ENCODE measurements around the gene ACVR2A. TPM values are rescaled to one million over a fixed set of nuclear protein-coding genes. Genes with fewer than 3 reads are reported as not detected.

The ACVR2A gene
- 13.4 and 14.5 TPM in 2 replicates for total RNA-seq (2021)
- long read RNA-seq, full-length matches to known transcripts, result 3 of 15 reads
- long read RNA-seq, partial matches to known transcripts, result 5 of 15 reads
- long read RNA-seq, other reads (novel, unspliced or antisense), result 7 of 15 reads

GRCh38 chr2:147844697-147845410 is at the start of gene ACVR2A:
Gene ACVR2A, plus strand, starts transcription at chr2:147845029. Its CDS starts 124 bp downstream, at chr2:147845153.
- peak within 1 kb of the TSS; percentile 70 for H3K14ac ChIP-seq (ENCODE audit: insufficient read depth, low read length)
- WGBS (ENCODE audit: extremely low coverage, insufficient read length, low lambda C conversion rate), result no CpG with 5 or more reads among the region's 51 CpGs
- no peak within 1 kb of the TSS for H2BK120ac ChIP-seq (ENCODE audit: low read depth, low read length, poor library complexity, severe bottlenecking)
- no peak within 1 kb of the TSS for H3K56ac ChIP-seq (ENCODE audit: insufficient read length, low read depth, low read length)
- TF ChIP-seq CTCF (conservative IDR thresholded peaks at IDR 0.05), result no peak
- Mint-ChIP-seq H3K4me1 (peaks cover 36 to 38% of the 10 kb centered on the region in 2 experiments), H3K36me3 (ENCODE audit: insufficient read depth in 1 of 3, low read depth in 3 of 3) (no peaks in the 10 kb centered on the region; a peak in 1 of 7 replicates), H3K27ac (peak within 1 kb of the TSS; percentile 95 to 98 (median 96)), H3K9me3 (no peaks in the 10 kb centered on the region), H3K27me3 (ENCODE audit: low read depth) (peaks cover 5% of the 10 kb centered on the region; the same call in 1 of the 2 replicates), H3K4me3 (peak within 1 kb of the TSS; percentile 94)
- peaks cover 6% of the 10 kb centered on the region for H3K23me2 ChIP-seq (ENCODE audit: insufficient read length, low read depth, low read length, poor library complexity, severe bottlenecking)
- no peak within 1 kb of the TSS for H2AK5ac ChIP-seq (ENCODE audit: insufficient read length, low read length)
- H2AFZ ChIP-seq (ENCODE audit: low read length), result no peak within 1 kb of the TSS
- peaks cover 9% of the 10 kb centered on the region; the same call in 1 of the 2 replicates for H3K79me2 ChIP-seq (ENCODE audit: insufficient read depth, low read length)
- H4K5ac ChIP-seq (ENCODE audit: insufficient read length, low read depth, low read length), result no peak within 1 kb of the TSS
- peaks cover 5% of the 10 kb centered on the region; the same call in 1 of the 2 replicates for H3K4me1 ChIP-seq (ENCODE audit: insufficient read depth, low read length)
- H3K18ac ChIP-seq (ENCODE audit: insufficient read length, low read depth, low read length), result peak within 1 kb of the TSS; percentile 76
- H3K27ac ChIP-seq (ENCODE audit: insufficient read length, low read depth, low read length), result peak within 1 kb of the TSS; percentile 1
- no peak within 1 kb of the TSS for H3T11ph ChIP-seq (ENCODE audit: low read length)
- H4K8ac ChIP-seq (replicated peaks; ENCODE audit: insufficient read length, low read depth, low read length), result no peak within 1 kb of the TSS
- no peak within 1 kb of the TSS for H4K91ac ChIP-seq (ENCODE audit: insufficient read length, low read depth, low read length)
- H2BK20ac ChIP-seq (ENCODE audit: low read depth, low read length, poor library complexity, severe bottlenecking), result no peak within 1 kb of the TSS
- H3K4ac ChIP-seq (ENCODE audit: low read depth, low read length), result no peak within 1 kb of the TSS; the same call in 1 of the 2 replicates
- no peak within 1 kb of the TSS for H2BK5ac ChIP-seq (ENCODE audit: insufficient read length, low read length)
- H3K4me2 ChIP-seq (ENCODE audit: insufficient read depth, insufficient read length, low read length), result peak within 1 kb of the TSS; percentile 100
- no peaks in the 10 kb centered on the region for H4K20me1 ChIP-seq (ENCODE audit: control insufficient read depth, insufficient read depth, insufficient read length)
- H2BK15ac ChIP-seq (ENCODE audit: low read depth, low read length), result no peak within 1 kb of the TSS
- peak; percentile 39 for DNase-seq
- peaks cover 2% of the 10 kb centered on the region for H3K79me1 ChIP-seq (ENCODE audit: insufficient read depth, low read depth, low read length, poor library complexity, severe bottlenecking)
- no peaks in the 10 kb centered on the region for H3K9me3 ChIP-seq (ENCODE audit: control insufficient read depth, low read depth, low read length)
- no peaks in the 10 kb centered on the region for H3K27me3 ChIP-seq (ENCODE audit: insufficient read depth, low read length)
- H2BK12ac ChIP-seq (ENCODE audit: insufficient read length, low read depth, low read length), result no peak within 1 kb of the TSS
- H3K23ac ChIP-seq (ENCODE audit: insufficient read length, low read depth, low read length), result no peak within 1 kb of the TSS
- peak within 1 kb of the TSS; percentile 78 for H3K9ac ChIP-seq (ENCODE audit: extremely low read depth, insufficient read length, low read length)

Measured in H9 (cell line).